A673 (cell line): ENCODE results near the gene ST7. TPM values are rescaled to one million over a fixed set of nuclear protein-coding genes. Genes with fewer than 3 reads are reported as not detected.

Experiments
- BruUV-seq: library from RNA; stranded (reverse); fragments of 400-500 nt; replicated peaks from 2 replicates; lab custom pipeline; 2021; lab: Mats Ljungman, UMichigan
- CTCF ChIA-PET: fragments of 300-600 bp; sonication (Branson Sonifier 250); formaldehyde crosslinking; loops from one replicate; lab custom pipeline; 2022; ENCODE audit warnings: antibody characterized with exemption; lab: Charles Lee
- POLR2A ChIA-PET: fragments of 300-600 bp; sonication (Branson Sonifier 250); formaldehyde crosslinking; loops from one replicate; lab custom pipeline; 2022; ENCODE audit warnings: antibody characterized with exemption; ENCODE audit not compliant: low non-redundant PET; lab: Charles Lee
- DNase-seq: peaks from one replicate; pipeline ENCODE4 v3.0.0-alpha.2; 2015; ENCODE audit warnings: low spot score
- H3K27ac ChIP-seq: fragments of 200-600 bp; sonication (generic); 2 replicates; pipeline ENCODE4 v1.5.1; 2016; ENCODE audit warnings: mixed run types, low read depth, mild to moderate bottlenecking, mixed read lengths, antibody characterized with exemption, low read length; ENCODE audit not compliant: poor library complexity, severe bottlenecking
- H3K27me3 ChIP-seq: fragments of 200-600 bp; sonication (generic); replicated peaks from 2 replicates; pipeline ENCODE4 v1.6.1; 2017; ENCODE audit warnings: mixed run types, low read depth, mild to moderate bottlenecking, mixed read lengths, antibody characterized with exemption, low read length; ENCODE audit not compliant: insufficient read depth, poor library complexity
- H3K36me3 ChIP-seq: fragments of 200-600 bp; sonication (generic); 2 replicates; pipeline ENCODE4 v1.6.1; 2016; ENCODE audit warnings: mixed run types, mild to moderate bottlenecking, mixed read lengths, antibody characterized with exemption, low read length; ENCODE audit not compliant: insufficient read depth, poor library complexity, severe bottlenecking
- H3K4me1 ChIP-seq: fragments of 200-600 bp; sonication (generic); 2 replicates; pipeline ENCODE4 v1.6.1; 2017; ENCODE audit warnings: mixed run types, mild to moderate bottlenecking, mixed read lengths, antibody characterized with exemption, low read length; ENCODE audit not compliant: insufficient read depth, poor library complexity, severe bottlenecking
- H3K4me3 ChIP-seq: fragments of 200-600 bp; sonication (generic); 2 replicates; pipeline ENCODE4 v1.5.1; 2016; ENCODE audit warnings: low read depth, mixed run types, mild to moderate bottlenecking, mixed read lengths, low read length; ENCODE audit not compliant: poor library complexity, severe bottlenecking
- H3K9me3 ChIP-seq: fragments of 200-600 bp; sonication (generic); 2 replicates; pipeline ENCODE4 v1.6.1; 2016; ENCODE audit warnings: mixed run types, low read depth, mild to moderate bottlenecking, mixed read lengths, antibody characterized with exemption, low read length; ENCODE audit not compliant: poor library complexity, severe bottlenecking
- CTCF ChIP-seq: fragments of 300-800, 200-600 bp; sonication (generic); conservative IDR thresholded peaks from 2 replicates; pipeline ENCODE4 v1.5.1; 2017; ENCODE audit warnings: low read depth, mild to moderate bottlenecking, antibody characterized with exemption, low read length, moderate library complexity, mixed read lengths
- EZH2 ChIP-seq: fragments of 200-600 bp; sonication (generic); IDR thresholded peaks from 2 replicates; pipeline ENCODE4 v1.6.1; 2017; ENCODE audit warnings: borderline replicate concordance, low read depth, mild to moderate bottlenecking, mixed read lengths, antibody characterized with exemption, low read length; ENCODE audit not compliant: poor library complexity, severe bottlenecking
- intact Hi-C: fragments of 100-400 bp; cut with micrococcal nuclease; formaldehyde crosslinking; loops from one replicate; pipeline ENCODE4 v1.10.0; 2022; ENCODE audit not compliant: unreplicated experiment
- total RNA-seq: library from RNA; stranded (reverse); gene quantifications from 2 replicates; pipeline ENCODE4 v1.2.3, GENCODE V29; 2021

ST7 gene
- total RNA-seq, 1 experiment from 2014 or later: 24.3 TPM

- ChIA-PET POLR2A (no interaction called here), CTCF (no interaction called here)
- BruUV-seq: no TSS peak
- no peak overlapping the region for H3K27ac ChIP-seq
- intact Hi-C loops: no loop called here
- no peak for DNase-seq
- no peaks in the 10 kb centered on the region for H3K36me3 ChIP-seq
- no peaks in the 10 kb centered on the region for H3K9me3 ChIP-seq
- TF ChIP-seq CTCF (no peak), EZH2 (no peak)
- no peaks in the 10 kb centered on the region for H3K4me1 ChIP-seq
- H3K4me3 ChIP-seq: no peak overlapping the region
- H3K27me3 ChIP-seq: no peaks in the 10 kb centered on the region
Measured at GRCh38 chr7:117169907-117170306, 216.6 kb downstream of the ST7 start.

GRCh38 chr7:117171106-117171505 lies 217.8 kb downstream of the ST7 start:
- Histone ChIP-seq H3K36me3 (no peaks in the 10 kb centered on the region), H3K4me3 (no peak overlapping the region), H3K9me3 (no peaks in the 10 kb centered on the region), H3K27ac (no peak overlapping the region), H3K4me1 (no peaks in the 10 kb centered on the region), H3K27me3 (no peaks in the 10 kb centered on the region)
- ChIA-PET POLR2A (no interaction called here), CTCF (no interaction called here)
- BruUV-seq: no TSS peak
- TF ChIP-seq CTCF: no peak
- TF ChIP-seq EZH2: no peak
- DNase-seq: no peak
- intact Hi-C loops: no loop called here

- Histone ChIP-seq H3K36me3 (no peaks in the 10 kb centered on the region), H3K27ac (no peak overlapping the region), H3K9me3 (no peaks in the 10 kb centered on the region), H3K4me1 (no peaks in the 10 kb centered on the region), H3K27me3 (no peaks in the 10 kb centered on the region), H3K4me3 (no peak overlapping the region)
- ChIA-PET POLR2A (no interaction called here), CTCF (no interaction called here)
- no TSS peak for BruUV-seq
- TF ChIP-seq EZH2 (no peak), CTCF (no peak)
- DNase-seq: no peak
- intact Hi-C loops: no loop called here
Measured at GRCh38 chr7:117172283-117172682, 219.0 kb downstream of the ST7 start.
